ENCODE measurements around the gene EML5.

EML5 gene

GRCh38 chr14:88607829-88608228 is 184.9 kb downstream of the EML5 start:
- DNase-seq, result no peak
- no peak for TF ChIP-seq GATA1 (IDR thresholded peaks at IDR 0.05; ENCODE audit: low read depth, low read length)
- TF ChIP-seq POLR2A (IDR thresholded peaks at IDR 0.05; ENCODE audit: low read length), result no peak

GRCh38 chr14:88605594-88605993 is 187.2 kb downstream of the EML5 start:
- DNase-seq, result no peak

GRCh38 chr14:88604212-88604611 is 188.5 kb downstream of the EML5 start:
- TF ChIP-seq GATA1 (IDR thresholded peaks at IDR 0.05; ENCODE audit: low read depth, low read length) (no peak), POLR2A (IDR thresholded peaks at IDR 0.05; ENCODE audit: low read length) (no peak)
- DNase-seq, result no peak

More at GRCh38 chr14:88605594-88605993, 187.2 kb downstream of the EML5 start:
- TF ChIP-seq GATA1 (IDR thresholded peaks at IDR 0.05; ENCODE audit: low read depth, low read length) (no peak), POLR2A (IDR thresholded peaks at IDR 0.05; ENCODE audit: low read length) (no peak)

GRCh38 chr14:88599761-88600439 is 192.9 kb downstream of the EML5 start:
- TF ChIP-seq POLR2A (IDR thresholded peaks at IDR 0.05; ENCODE audit: low read length) (no peak), GATA1 (IDR thresholded peaks at IDR 0.05; ENCODE audit: low read depth, low read length) (no peak)
- DNase-seq, result no peak

- DNase-seq, result no peak
Measured at GRCh38 chr14:88599326-88599725, 193.4 kb downstream of the EML5 start.

GRCh38 chr14:88598097-88598675 is 194.6 kb downstream of the EML5 start:
- TF ChIP-seq GATA1 (IDR thresholded peaks at IDR 0.05; ENCODE audit: low read depth, low read length), result no peak
- no peak for TF ChIP-seq POLR2A (IDR thresholded peaks at IDR 0.05; ENCODE audit: low read length)
- no peak for DNase-seq

More at GRCh38 chr14:88599326-88599725, 193.4 kb downstream of the EML5 start:
- TF ChIP-seq GATA1 (IDR thresholded peaks at IDR 0.05; ENCODE audit: low read depth, low read length) (no peak), POLR2A (IDR thresholded peaks at IDR 0.05; ENCODE audit: low read length) (no peak)

- TF ChIP-seq GATA1 (IDR thresholded peaks at IDR 0.05; ENCODE audit: low read depth, low read length) (no peak), POLR2A (IDR thresholded peaks at IDR 0.05; ENCODE audit: low read length) (no peak)
- no peak for DNase-seq
Measured at GRCh38 chr14:88597601-88598000, 195.2 kb downstream of the EML5 start.

GRCh38 chr14:88597038-88597437 is 195.7 kb downstream of the EML5 start:
- DNase-seq, result no peak
- TF ChIP-seq GATA1 (IDR thresholded peaks at IDR 0.05; ENCODE audit: low read depth, low read length) (no peak), POLR2A (IDR thresholded peaks at IDR 0.05; ENCODE audit: low read length) (no peak)

GRCh38 chr14:88592031-88592430 is 200.7 kb downstream of the EML5 start:
- DNase-seq, result no peak
- no peak for TF ChIP-seq POLR2A (IDR thresholded peaks at IDR 0.05; ENCODE audit: low read length)
- TF ChIP-seq GATA1 (IDR thresholded peaks at IDR 0.05; ENCODE audit: low read depth, low read length), result no peak

- DNase-seq, result no peak
- TF ChIP-seq GATA1 (IDR thresholded peaks at IDR 0.05; ENCODE audit: low read depth, low read length), result no peak
- TF ChIP-seq POLR2A (IDR thresholded peaks at IDR 0.05; ENCODE audit: low read length), result no peak
Measured at GRCh38 chr14:88590173-88590572, 202.6 kb downstream of the EML5 start.

- no peak for DNase-seq
- no peak for TF ChIP-seq POLR2A (IDR thresholded peaks at IDR 0.05; ENCODE audit: low read length)
- no peak for TF ChIP-seq GATA1 (IDR thresholded peaks at IDR 0.05; ENCODE audit: low read depth, low read length)
Measured at GRCh38 chr14:88588081-88588480, 204.7 kb downstream of the EML5 start.

- no peak for DNase-seq
- TF ChIP-seq GATA1 (IDR thresholded peaks at IDR 0.05; ENCODE audit: low read depth, low read length), result no peak
- no peak for TF ChIP-seq POLR2A (IDR thresholded peaks at IDR 0.05; ENCODE audit: low read length)
Measured at GRCh38 chr14:88584451-88584850, 208.3 kb downstream of the EML5 start.

- DNase-seq, result no peak
- no peak for TF ChIP-seq POLR2A (IDR thresholded peaks at IDR 0.05; ENCODE audit: low read length)
- TF ChIP-seq GATA1 (IDR thresholded peaks at IDR 0.05; ENCODE audit: low read depth, low read length), result no peak
Measured at GRCh38 chr14:88576222-88576621, 216.5 kb downstream of the EML5 start.

GRCh38 chr14:88572117-88572516 is 220.6 kb downstream of the EML5 start:
- TF ChIP-seq GATA1 (IDR thresholded peaks at IDR 0.05; ENCODE audit: low read depth, low read length) (no peak), POLR2A (IDR thresholded peaks at IDR 0.05; ENCODE audit: low read length) (no peak)

GRCh38 chr14:88568196-88568595 is 224.6 kb downstream of the EML5 start:
- no peak for DNase-seq
- TF ChIP-seq GATA1 (IDR thresholded peaks at IDR 0.05; ENCODE audit: low read depth, low read length), result no peak
- no peak for TF ChIP-seq POLR2A (IDR thresholded peaks at IDR 0.05; ENCODE audit: low read length)

More at GRCh38 chr14:88572117-88572516, 220.6 kb downstream of the EML5 start:
- no peak for DNase-seq
